ENCODE data around the gene ABCB9.

Gene ABCB9

DNA sequence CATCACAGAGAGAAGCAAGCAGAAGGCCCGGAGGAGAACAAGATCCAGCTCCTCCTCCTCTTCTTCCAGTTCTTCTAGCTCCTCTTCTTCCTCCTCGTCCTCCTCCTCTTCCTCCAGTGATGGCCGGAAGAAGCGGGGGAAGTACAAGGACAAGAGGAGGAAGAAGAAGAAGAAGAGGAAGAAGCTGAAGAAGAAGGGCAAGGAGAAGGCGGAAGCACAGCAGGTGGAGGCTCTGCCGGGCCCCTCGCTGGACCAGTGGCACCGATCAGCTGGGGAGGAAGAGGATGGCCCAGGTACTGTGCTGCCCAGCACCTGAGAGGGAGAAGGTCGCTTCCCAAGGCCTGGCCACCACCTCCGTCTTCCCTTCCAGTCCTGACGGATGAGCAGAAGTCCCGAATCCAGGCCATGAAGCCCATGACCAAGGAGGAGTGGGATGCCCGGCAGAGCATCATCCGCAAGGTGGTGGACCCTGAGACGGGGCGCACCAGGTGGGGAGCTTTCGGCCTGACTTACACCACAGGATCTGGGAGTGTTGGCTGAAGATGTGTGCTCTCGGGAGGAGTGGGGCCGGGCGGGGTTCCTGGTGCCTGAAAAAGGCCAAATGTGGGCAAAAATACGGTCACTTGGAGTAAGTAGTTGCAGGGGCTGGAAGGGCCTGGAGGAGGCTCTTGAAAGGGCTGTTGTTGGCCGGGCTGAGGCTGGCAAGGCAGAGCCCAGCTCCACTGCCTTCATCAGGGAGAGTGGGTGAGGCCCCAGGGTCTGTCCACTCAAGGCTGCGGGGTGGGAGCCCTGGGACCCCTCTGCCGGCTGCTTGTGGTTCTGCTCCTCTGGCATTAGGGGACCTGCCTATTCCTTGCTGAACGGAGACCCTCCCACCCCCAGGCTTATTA lies 15.6 kb upstream of the ABCB9 start:
- DNase-seq (ENCODE audit: low spot score) = no peak

- DNase-seq (ENCODE audit: low spot score) = no peak
Observed at GRCh38 chr12:122981036-122981471, 14.8 kb upstream of the ABCB9 start.

DNA sequence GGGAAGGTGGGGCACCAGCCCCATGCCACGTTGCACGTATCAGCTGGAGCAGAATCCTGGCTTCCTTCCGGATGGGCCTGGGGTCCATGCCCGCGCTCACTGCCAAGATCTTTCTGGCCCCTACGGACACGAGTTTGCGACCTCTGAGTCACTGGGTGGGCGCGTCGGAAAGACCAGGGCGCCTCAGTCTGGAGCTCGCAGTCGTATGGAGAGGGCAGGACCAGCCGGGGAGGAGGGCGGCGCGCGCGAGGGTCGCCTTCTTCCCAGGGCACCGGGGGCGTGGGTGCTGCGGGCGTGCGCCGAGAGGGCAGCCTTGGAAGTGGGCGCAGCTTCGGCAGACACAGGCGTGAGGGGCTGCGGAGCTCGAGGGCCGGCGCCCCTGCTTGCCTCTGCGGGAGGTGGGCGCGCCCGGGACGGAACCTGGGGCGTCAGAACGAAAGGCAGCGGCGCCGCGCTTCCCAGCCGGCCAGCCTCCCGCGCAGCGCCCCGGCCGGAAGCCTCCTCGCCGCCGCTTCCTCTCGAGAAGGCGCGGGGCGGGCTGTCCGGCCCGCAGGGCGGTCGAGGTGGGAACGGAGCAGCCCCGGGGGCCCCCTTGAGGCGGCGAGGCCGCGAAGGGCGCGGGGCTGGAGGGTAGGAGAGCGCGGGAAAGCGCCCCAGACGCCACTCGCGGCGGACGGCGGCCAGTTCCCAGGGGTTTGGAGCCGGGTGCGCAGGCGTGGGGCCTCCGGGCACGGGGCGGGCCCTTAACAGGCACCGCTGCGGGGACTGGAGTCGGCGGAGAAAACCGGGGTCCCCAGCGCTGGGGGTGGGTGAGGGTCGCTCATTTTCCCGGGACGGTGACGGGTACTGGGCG lies 14.1 kb upstream of the ABCB9 start, which contains the start of gene ARL6IP4:
Gene ARL6IP4 (plus strand): TSS at position 499 of the 853 bp plus-strand sequence. CDS start 459 bp downstream, outside the sequence.
- peak; percentile 77 for DNase-seq (ENCODE audit: low spot score)

- no peak for DNase-seq (ENCODE audit: low spot score)
Observed at GRCh38 chr12:122979908-122980182, 13.6 kb upstream of the ABCB9 start.

DNA sequence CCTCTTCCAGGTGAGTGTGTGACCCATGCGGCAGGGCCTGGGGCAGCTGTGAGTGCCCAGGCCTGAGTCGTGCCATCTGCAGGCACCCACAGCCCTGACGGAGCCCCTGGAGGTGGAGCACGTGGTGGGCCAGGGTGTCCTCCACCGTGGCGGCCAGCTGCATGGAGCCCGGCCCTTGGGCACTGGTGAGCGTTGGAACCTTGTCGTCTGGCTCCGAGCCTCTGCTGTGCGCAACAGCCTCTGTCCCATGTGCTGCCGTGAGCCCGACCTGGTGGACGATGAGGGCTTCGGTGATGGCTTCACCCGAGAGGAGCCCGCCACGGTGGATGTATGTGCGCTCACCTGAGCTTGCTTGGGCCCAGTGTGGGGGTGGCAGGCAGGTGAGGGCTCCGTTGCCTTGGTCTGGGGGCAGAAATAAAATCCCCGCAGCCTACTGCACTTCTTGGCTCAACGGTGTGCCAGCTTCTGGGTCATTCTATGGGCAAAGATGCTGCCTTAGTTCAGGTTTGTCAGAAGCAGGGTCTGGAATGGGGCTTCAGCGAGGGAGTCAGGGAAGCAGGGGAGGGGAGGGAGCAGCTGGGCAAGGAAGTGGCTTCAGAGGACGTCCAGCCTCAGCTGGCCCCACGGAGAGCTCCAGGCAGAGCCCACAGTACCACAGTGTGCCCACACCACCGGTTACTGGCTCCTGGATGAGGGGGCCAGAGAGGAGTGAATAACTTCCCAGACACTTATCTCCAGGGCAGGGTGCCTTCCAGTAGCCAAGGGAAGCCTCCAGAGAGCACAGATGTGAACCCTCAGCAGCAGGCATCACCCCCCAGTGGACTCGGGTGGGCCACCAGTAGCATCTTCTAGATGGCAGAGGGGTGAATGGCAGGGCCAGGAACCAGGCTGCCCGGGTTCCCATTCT lies 13.0 kb upstream of the ABCB9 start:
- DNase-seq (ENCODE audit: low spot score) = no peak

DNA sequence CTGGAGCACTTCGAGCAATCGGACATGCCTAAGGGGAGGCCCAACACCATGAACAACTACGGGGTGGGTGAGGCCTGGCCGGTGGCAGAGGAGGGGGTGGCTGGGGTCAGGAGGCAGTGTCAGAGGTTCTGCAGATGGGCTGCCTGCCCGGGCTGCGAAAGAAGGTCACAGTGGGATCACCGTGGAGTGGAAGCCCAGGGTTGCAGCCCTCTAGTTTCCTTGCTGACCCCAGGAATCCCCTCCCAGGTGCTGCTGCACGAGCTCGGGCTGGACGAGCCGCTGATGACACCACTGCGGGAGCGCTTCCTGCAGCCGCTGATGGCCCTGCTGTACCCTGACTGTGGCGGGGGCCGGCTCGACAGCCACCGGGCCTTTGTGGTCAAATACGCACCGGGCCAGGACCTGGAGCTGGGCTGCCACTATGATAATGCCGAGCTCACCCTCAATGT lies 12.3 kb upstream of the ABCB9 start:
- DNase-seq (ENCODE audit: low spot score) = no peak

- DNase-seq (ENCODE audit: low spot score) = no peak
Observed at GRCh38 chr12:122977655-122978392, 11.6 kb upstream of the ABCB9 start.

GRCh38 chr12:122977153-122977552 lies 10.9 kb upstream of the ABCB9 start:
- DNase-seq (ENCODE audit: low spot score) = no peak

- no peak for DNase-seq (ENCODE audit: low spot score)
Observed at GRCh38 chr12:122976648-122976975, 10.3 kb upstream of the ABCB9 start.

DNA sequence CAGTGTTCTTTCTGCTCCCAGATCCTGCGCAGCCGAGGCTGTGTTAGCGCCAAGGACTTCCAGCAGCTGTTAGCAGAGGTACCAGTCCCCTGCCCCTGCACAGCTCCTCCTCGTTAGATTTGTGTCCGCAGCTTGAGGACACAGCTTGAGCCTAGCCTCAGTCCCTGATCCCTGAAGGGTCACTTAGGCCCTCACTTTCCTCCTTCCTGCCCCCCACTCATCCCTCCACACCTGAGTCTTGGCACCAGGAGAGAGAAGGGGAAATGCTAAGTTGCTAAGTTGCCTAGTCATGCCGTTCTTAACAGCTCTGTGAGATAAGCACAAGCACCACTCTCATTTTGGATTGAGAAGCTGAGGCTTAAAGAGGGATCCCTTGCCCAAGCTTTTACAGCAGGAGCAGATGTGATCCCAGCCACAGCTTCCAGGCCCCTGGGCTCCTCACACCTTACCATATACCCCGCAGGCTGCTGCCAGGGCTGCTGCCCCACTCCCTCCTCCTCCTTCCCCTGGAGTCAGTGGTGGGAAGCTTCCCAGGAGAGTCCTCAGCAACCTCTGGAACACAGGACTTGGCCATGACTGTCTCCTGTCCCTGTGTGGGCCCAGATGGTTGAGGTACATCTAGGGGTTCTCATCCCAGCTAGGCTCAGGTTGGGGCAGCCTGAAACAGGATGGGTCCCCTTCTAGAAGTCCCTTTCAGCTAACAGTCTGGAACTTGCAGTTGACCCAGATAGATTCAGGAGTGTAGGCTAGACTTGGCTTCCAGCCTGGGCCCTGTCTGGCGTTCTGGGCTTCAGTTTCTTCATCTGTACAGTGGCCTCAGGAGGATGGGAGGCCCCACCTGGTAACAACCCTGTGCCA lies 9.8 kb upstream of the ABCB9 start:
- DNase-seq (ENCODE audit: low spot score) = no peak

DNA sequence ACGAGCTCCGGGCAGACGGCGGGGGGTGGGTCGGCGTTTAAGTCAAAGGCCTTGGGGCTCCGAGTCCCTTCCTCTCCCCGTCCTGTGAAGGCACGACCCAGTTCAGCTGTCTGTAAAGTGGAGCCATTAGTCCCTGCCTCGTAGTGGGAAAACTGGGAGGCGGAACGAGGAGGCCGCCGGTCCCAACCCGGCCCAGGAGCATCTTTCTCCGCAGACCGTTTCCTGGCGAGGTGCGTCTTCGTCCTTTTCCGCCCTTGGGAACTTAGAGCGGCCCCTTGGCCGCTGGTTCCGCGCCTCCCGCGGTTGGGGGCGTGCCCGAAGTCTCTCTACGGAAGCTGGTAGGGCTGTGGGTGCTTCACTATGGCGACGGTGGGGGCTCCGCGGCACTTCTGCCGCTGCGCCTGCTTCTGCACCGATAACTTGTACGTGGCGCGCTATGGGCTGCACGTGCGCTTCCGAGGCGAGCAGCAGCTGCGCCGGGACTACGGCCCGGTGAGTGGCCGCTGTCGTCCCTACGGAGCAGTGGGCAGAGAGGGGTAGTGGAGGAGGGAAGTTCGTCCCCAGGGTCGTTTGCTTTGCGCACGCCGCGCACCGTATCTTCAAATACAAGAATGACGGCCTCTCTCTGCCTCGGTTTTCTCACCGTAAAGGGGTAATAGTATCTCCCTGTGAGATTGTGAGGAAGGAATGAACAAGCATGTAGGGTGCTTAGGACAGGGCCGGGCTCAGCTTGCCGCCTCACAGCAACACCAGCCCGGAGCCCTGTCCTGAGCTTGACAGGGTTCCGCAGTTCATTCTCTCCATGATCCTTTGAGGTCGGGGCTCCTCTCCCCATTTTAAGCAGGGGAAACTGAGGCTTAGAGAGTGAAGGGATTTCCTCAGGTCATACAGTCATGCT lies 8.9 kb upstream of the ABCB9 start, which contains the start of gene OGFOD2:
Gene OGFOD2 (plus strand): TSS at position 353 of the 898 bp plus-strand sequence. CDS start 8 bp downstream, at position 361.
- DNase-seq (ENCODE audit: low spot score) = peak; percentile 87

DNA sequence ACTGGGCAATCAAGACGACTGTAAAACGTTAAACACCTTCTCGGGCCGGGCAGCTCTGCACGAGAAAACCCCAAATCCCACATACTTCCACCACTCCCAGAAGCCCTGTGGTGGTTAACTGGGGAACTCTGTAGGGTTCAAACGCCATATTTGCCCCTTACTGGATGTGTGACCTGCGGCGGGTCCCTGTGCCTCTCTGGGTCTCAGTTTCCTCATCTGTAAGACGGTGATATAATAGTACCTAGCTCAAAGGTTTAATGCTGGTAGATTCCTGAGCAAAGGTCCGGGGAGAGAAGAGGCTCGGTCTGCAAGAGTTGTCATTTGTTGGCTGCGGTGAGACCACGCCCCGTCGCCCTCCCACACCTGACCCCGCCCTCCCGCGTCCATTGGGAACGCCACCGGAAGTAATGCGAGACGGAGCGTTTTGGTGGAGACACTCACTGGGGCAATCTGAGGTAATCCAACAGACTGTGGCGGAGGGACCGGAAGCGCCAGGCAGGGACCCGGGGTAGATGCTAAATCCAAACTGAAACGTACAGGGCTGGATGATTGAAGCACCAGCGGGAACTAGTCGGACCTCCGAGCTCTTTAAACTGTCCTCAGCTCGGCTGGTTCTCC lies 8.1 kb upstream of the ABCB9 start:
- peak; percentile 85 for DNase-seq (ENCODE audit: low spot score)

DNA sequence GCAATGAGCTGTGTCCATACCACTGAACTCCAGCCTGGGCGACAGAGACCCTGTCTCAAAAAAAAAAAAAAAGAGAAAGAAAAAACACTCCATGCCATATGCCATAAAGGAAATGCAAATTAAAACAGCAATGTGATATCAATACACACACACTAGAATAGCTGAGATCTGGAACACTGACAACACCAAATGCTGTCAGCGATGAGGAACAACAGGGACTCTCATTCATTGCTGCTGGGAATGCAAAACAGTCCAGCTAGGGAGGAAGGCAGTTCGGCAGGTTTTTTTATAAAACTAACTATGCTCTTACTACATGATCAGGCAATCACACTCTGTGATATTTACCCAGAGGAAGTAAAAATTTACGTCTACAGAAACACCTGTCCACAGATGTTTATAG lies 3.4 kb upstream of the ABCB9 start:
- no peak for DNase-seq (ENCODE audit: low spot score)

DNA sequence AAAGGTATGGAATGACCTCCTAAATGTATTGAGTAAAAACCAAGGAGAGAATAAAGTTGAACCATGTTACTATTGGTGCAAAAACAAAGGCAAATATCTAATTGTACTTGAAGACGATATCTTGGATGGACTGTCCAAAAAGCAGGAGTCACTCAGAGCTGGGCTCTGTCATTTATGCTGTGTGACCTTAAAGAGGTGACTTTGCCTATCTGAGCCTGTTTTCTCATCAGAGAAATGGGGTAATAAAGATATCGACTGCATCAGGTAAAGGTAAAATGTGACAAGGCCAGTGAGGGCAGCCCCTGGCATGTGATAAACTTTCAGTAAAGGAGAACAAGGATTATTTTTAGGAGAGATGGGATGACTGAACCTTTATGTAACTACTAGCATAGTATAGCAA lies 1.8 kb upstream of the ABCB9 start:
- no peak for DNase-seq (ENCODE audit: low spot score)

GRCh38 chr12:122966743-122967550 lies 684 bp upstream of the ABCB9 start:
- DNase-seq (ENCODE audit: low spot score) = no peak

GRCh38 chr12:122965321-122965751 lies 927 bp downstream of the ABCB9 start:
- DNase-seq (ENCODE audit: low spot score) = no peak

DNA sequence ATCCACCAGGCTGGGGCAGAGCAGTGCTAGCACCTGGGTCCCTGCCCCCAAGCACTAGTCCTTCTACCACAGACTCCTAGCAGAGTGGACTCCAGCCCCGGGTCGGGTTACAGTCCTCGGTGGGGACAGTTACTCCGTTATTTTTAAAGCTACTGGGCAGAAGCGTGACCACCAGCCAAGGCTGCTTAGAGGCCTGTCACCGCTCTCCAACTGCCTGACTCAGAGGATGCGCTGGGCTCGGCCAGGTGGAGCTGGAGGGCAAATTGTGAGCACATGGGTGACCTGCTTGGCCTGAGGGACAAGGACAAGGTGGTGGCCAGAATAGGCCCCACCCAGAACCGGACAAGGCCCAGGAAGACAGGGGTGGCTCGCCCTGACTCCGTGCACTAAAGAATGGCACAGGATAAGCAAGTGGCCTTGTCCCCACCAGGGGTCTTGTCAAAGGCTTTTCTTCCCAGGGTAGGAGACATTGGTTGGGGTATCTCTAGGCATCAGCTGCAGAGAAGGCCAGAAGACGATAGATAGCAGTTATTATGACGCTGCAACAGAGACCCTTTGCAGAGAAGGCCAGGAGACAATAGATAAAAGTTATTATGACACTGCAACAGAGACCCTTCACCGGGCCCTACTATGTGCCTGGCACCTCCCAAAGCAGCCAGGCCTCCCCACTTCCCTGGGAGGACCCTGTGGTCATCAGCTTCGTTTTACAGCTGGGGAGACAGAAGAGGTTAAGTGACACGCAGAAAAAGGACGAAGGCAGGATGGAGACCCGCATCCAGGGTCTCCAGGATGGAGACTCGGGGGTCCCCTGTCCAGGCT lies 1.6 kb downstream of the ABCB9 start:
- peak; percentile 75 for DNase-seq (ENCODE audit: low spot score)
